Glutamatergic neuron (in vitro differentiated cells): Measurements from ENCODE around the gene HFM1. TPM values are rescaled to one million over a fixed set of nuclear protein-coding genes. Genes with fewer than 3 reads are reported as not detected.

ENCODE experiments used
- DNase-seq: peaks from one replicate; pipeline ENCODE4 v3.0.0; 2022
- H3K27ac Mint-ChIP-seq: one replicate; pipeline ENCODE4 v1.8.0; 2020; ENCODE audit warnings: mild to moderate bottlenecking, mixed read lengths, inconsistent platforms; ENCODE audit not compliant: unreplicated experiment
- H3K27me3 Mint-ChIP-seq: one replicate; pipeline ENCODE4 v1.8.0; 2020; ENCODE audit warnings: mild to moderate bottlenecking, moderate library complexity, mixed read lengths, inconsistent platforms; ENCODE audit not compliant: unreplicated experiment
- H3K36me3 Mint-ChIP-seq: one replicate; pipeline ENCODE4 v1.8.0; 2020; ENCODE audit warnings: mild to moderate bottlenecking, mixed read lengths, inconsistent platforms; ENCODE audit not compliant: unreplicated experiment
- H3K4me1 Mint-ChIP-seq: one replicate; pipeline ENCODE4 v1.8.0; 2020; ENCODE audit warnings: mild to moderate bottlenecking, low read depth, mixed read lengths, inconsistent platforms; ENCODE audit not compliant: unreplicated experiment
- H3K4me3 Mint-ChIP-seq: one replicate; pipeline ENCODE4 v1.8.0; 2020; ENCODE audit warnings: mild to moderate bottlenecking, mixed read lengths, inconsistent platforms; ENCODE audit not compliant: unreplicated experiment
- H3K9me3 Mint-ChIP-seq: one replicate; pipeline ENCODE4 v1.8.0; 2020; ENCODE audit warnings: mild to moderate bottlenecking, moderate library complexity, mixed read lengths, inconsistent platforms; ENCODE audit not compliant: unreplicated experiment
- CTCF ChIP-seq: fragments of 200-600 bp; sonication (generic); IDR thresholded peaks from one replicate; pipeline ENCODE4 v1.5.0; 2021; ENCODE audit not compliant: partially characterized antibody, unreplicated experiment
- total RNA-seq: library from RNA; stranded (reverse); fragmentation: NEBNext Ultra II Directional; extraction: Animal tissue kit (Norgen Biotek cat#: 25700); gene quantifications from one replicate; pipeline ENCODE4 v1.2.1, GENCODE V29; 2021; ENCODE audit not compliant: unreplicated experiment

Gene HFM1
- total RNA-seq, 1 donor from 2014 or later = 10.2 TPM

GRCh38 chr1:91282695-91283420, 121.8 kb downstream of the HFM1 start:
- Mint-ChIP-seq H3K9me3 (no peaks in the 10 kb centered on the region), H3K27ac (no peak overlapping the region), H3K36me3 (no peaks in the 10 kb centered on the region), H3K4me3 (no peak overlapping the region), H3K27me3 (peaks cover 4% of the 10 kb centered on the region), H3K4me1 (no peaks in the 10 kb centered on the region)
- DNase-seq = peak; percentile 44
- TF ChIP-seq CTCF = peak; percentile 89

- TF ChIP-seq CTCF = no peak
- no peak overlapping the region for H3K27ac Mint-ChIP-seq
- DNase-seq = no peak
- no peaks in the 10 kb centered on the region for H3K4me1 Mint-ChIP-seq
- H3K27me3 Mint-ChIP-seq = peaks cover 4% of the 10 kb centered on the region
- no peaks in the 10 kb centered on the region for H3K36me3 Mint-ChIP-seq
- H3K4me3 Mint-ChIP-seq = no peak overlapping the region
- no peaks in the 10 kb centered on the region for H3K9me3 Mint-ChIP-seq
Measured at GRCh38 chr1:91281782-91282181, 122.9 kb downstream of the HFM1 start.

GRCh38 chr1:91278754-91279153, 125.9 kb downstream of the HFM1 start:
- Mint-ChIP-seq H3K36me3 (no peaks in the 10 kb centered on the region), H3K4me3 (no peak overlapping the region)

GRCh38 chr1:91273875-91274274, 130.8 kb downstream of the HFM1 start:
- Mint-ChIP-seq H3K4me3 (no peak overlapping the region), H3K27me3 (no peaks in the 10 kb centered on the region), H3K27ac (no peak overlapping the region), H3K4me1 (no peaks in the 10 kb centered on the region), H3K36me3 (no peaks in the 10 kb centered on the region), H3K9me3 (no peaks in the 10 kb centered on the region)
- DNase-seq = no peak
- no peak for TF ChIP-seq CTCF

More at GRCh38 chr1:91278754-91279153, 125.9 kb downstream of the HFM1 start:
- Mint-ChIP-seq H3K9me3 (no peaks in the 10 kb centered on the region), H3K27ac (no peak overlapping the region), H3K4me1 (no peaks in the 10 kb centered on the region), H3K27me3 (no peaks in the 10 kb centered on the region)
- no peak for DNase-seq
- no peak for TF ChIP-seq CTCF

GRCh38 chr1:91261655-91262054, 143.0 kb downstream of the HFM1 start:
- Mint-ChIP-seq H3K4me3 (no peak overlapping the region), H3K4me1 (no peaks in the 10 kb centered on the region), H3K36me3 (no peaks in the 10 kb centered on the region), H3K27ac (no peak overlapping the region), H3K27me3 (peaks cover 2% of the 10 kb centered on the region), H3K9me3 (peaks cover 1% of the 10 kb centered on the region)
- TF ChIP-seq CTCF = no peak
- no peak for DNase-seq
